ENCODE measurements around the gene CASP2. TPM values are rescaled to one million over a fixed set of nuclear protein-coding genes. Genes with fewer than 3 reads are reported as not detected.

The CASP2 gene
- total RNA-seq, 1 experiment from 2014 or later = 64.1 TPM

- Histone ChIP-seq H4K20me1 (ENCODE audit: insufficient read depth) (no peaks in the 10 kb centered on the region), H3K9ac (ENCODE audit: low read length) (no peak overlapping the region), H3K4me3 (replicated peaks in 1 of 2; ENCODE audit: low read depth in 1 of 2, low read length in 2 of 2) (no peak overlapping the region), H3K9me3 (ENCODE audit: control insufficient read depth in 1 of 2, insufficient read depth in 1 of 2, low read depth in 1 of 2, low read length in 2 of 2) (no peaks in the 10 kb centered on the region; a peak in 1 of 4 replicates), H3K9me2 (ENCODE audit: insufficient read depth) (no peaks in the 10 kb centered on the region), H3K27ac (ENCODE audit: low read depth, low read length) (no peak overlapping the region), H3K4me2 (ENCODE audit: low read length) (no peak overlapping the region), H3K4me1 (ENCODE audit: control insufficient read depth in 1 of 2, insufficient read depth in 2 of 2, low read length in 2 of 2) (peaks cover 21 to 36% of the 10 kb centered on the region in 2 experiments), H3K36me3 (ENCODE audit: control insufficient read depth in 1 of 2, insufficient read depth in 2 of 2, low read length in 2 of 2) (peaks cover 34 to 35% of the 10 kb centered on the region in 2 experiments; a peak in 3 of 4 replicates), H2AFZ (ENCODE audit: low read depth, low read length, poor library complexity, severe bottlenecking) (no peak overlapping the region), H3K79me2 (ENCODE audit: insufficient read depth, low read length) (peaks cover 54% of the 10 kb centered on the region), H3K27me3 (ENCODE audit: insufficient read depth, low read length) (no peaks in the 10 kb centered on the region)
- no peak for ATAC-seq
- TF ChIP-seq ATF3 (IDR thresholded peaks at IDR 0.05) = no peak
- RAD21 ChIA-PET (ENCODE audit: low non-redundant PET in 1 of 2, low total read pairs in 2 of 2, uncharacterized antibody in 2 of 2, unreplicated experiment in 2 of 2) = no interaction called here
- CTCF ChIA-PET = no interaction called here
- BruUV-seq (replicated peaks) = no TSS peak
- POLR2A ChIA-PET = no interaction called here
- intact Hi-C loops (cut with micrococcal nuclease) = no loop called here
- DNase-seq (ENCODE audit: low read depth, low spot score) = no peak
Measured at GRCh38 chr7:143290293-143290692, 2.1 kb downstream of the CASP2 start.

GRCh38 chr7:143292876-143293275 is 4.7 kb downstream of the CASP2 start:
- intact Hi-C loops (cut with micrococcal nuclease) = no loop called here
- Histone ChIP-seq H3K9ac (ENCODE audit: low read length) (no peak overlapping the region), H2AFZ (ENCODE audit: low read depth, low read length, poor library complexity, severe bottlenecking) (no peak overlapping the region), H3K27me3 (ENCODE audit: insufficient read depth, low read length) (no peaks in the 10 kb centered on the region), H3K4me1 (ENCODE audit: control insufficient read depth in 1 of 2, insufficient read depth in 2 of 2, low read length in 2 of 2) (peaks cover 8 to 10% of the 10 kb centered on the region in 2 experiments; a peak in 3 of 4 replicates), H3K36me3 (ENCODE audit: control insufficient read depth in 1 of 2, insufficient read depth in 2 of 2, low read length in 2 of 2) (peaks cover 49 to 54% of the 10 kb centered on the region in 2 experiments), H3K9me3 (ENCODE audit: control insufficient read depth in 1 of 2, insufficient read depth in 1 of 2, low read depth in 1 of 2, low read length in 2 of 2) (no peaks in the 10 kb centered on the region), H3K4me2 (ENCODE audit: low read length) (no peak overlapping the region), H4K20me1 (ENCODE audit: insufficient read depth) (no peaks in the 10 kb centered on the region), H3K4me3 (replicated peaks in 1 of 2; ENCODE audit: low read depth in 1 of 2, low read length in 2 of 2) (no peak overlapping the region), H3K27ac (ENCODE audit: low read depth, low read length) (no peak overlapping the region), H3K9me2 (ENCODE audit: insufficient read depth) (no peaks in the 10 kb centered on the region), H3K79me2 (ENCODE audit: insufficient read depth, low read length) (peaks cover 75% of the 10 kb centered on the region)
- POLR2A ChIA-PET = interaction anchor here (0.7 to 1.1 kb wide), 2 partner anchors 14 to 384 kb away, joined by 3 read pairs; no protein-coding TSS in a partner anchor
- DNase-seq (ENCODE audit: low read depth, low spot score) (no peak), ATAC-seq (no peak)
- CTCF ChIA-PET = no interaction called here
- no peak for TF ChIP-seq CEBPB (IDR thresholded peaks at IDR 0.05; ENCODE audit: low read depth)
- no peak for TF ChIP-seq RAD21 (IDR thresholded peaks at IDR 0.05; ENCODE audit: low read depth)
- no peak for TF ChIP-seq SIN3A (IDR thresholded peaks at IDR 0.05; ENCODE audit: low read depth)
- TF ChIP-seq ELF1 (IDR thresholded peaks at IDR 0.05; ENCODE audit: borderline replicate concordance, low read depth) = no peak
- no peak for TF ChIP-seq CTCF (IDR thresholded peaks at IDR 0.05 in 2 of 3, conservative IDR thresholded peaks at IDR 0.05 in 1 of 3; ENCODE audit: borderline replicate concordance in 1 of 3, insufficient read depth in 1 of 3, low read depth in 2 of 3, low read length in 2 of 3)
- no peak for TF ChIP-seq POLR2AphosphoS5 (IDR thresholded peaks at IDR 0.05; ENCODE audit: low read depth, low read length)
- TF ChIP-seq TCF7L2 (IDR thresholded peaks at IDR 0.05; ENCODE audit: borderline replicate concordance, extremely low read depth, insufficient read depth, insufficient read length) = no peak
- TF ChIP-seq REST (IDR thresholded peaks at IDR 0.05; ENCODE audit: low read depth) = no peak
- TF ChIP-seq EZH2phosphoT487 (IDR thresholded peaks at IDR 0.05; ENCODE audit: borderline replicate concordance) = no peak
- no peak for TF ChIP-seq SRF (IDR thresholded peaks at IDR 0.05; ENCODE audit: low read depth)
- no peak for TF ChIP-seq YY1 (IDR thresholded peaks at IDR 0.05; ENCODE audit: extremely low read depth, insufficient replicate concordance, low read depth, low read length)
- no peak for TF ChIP-seq ZFX (IDR thresholded peaks at IDR 0.05)
- no peak for TF ChIP-seq CBX3 (IDR thresholded peaks at IDR 0.05; ENCODE audit: low read depth)
- no peak for TF ChIP-seq POLR2A (IDR thresholded peaks at IDR 0.05; ENCODE audit: borderline replicate concordance, extremely low read depth, insufficient read depth, insufficient read length)
- no peak for TF ChIP-seq SP1 (IDR thresholded peaks at IDR 0.05; ENCODE audit: low read depth)
- BruUV-seq (replicated peaks) = no TSS peak
- RAD21 ChIA-PET (ENCODE audit: low non-redundant PET in 1 of 2, low total read pairs in 2 of 2, uncharacterized antibody in 2 of 2, unreplicated experiment in 2 of 2) = no interaction called here

Measured in HCT116 (cell line).